Tibial nerve (tissue), 4 donors: ENCODE measurements around the gene MSRB1. TPM values are rescaled to one million over a fixed set of nuclear protein-coding genes. Genes with fewer than 3 reads are reported as not detected.
"Not testable (repeated sequence)": the region's sequence is repeated elsewhere in the genome, so short reads cannot be mapped to it uniquely, and the experiment has no call there.

ENCODE experiments used
- DNase-seq, 2 donors: peaks; one replicate each; pipeline ENCODE4 v3.0.0-alpha.2; 2019; ENCODE audit warnings: low spot score in 2 of 2
- H3K27ac ChIP-seq, 4 donors: fragments of 200-600 bp; sonication (generic) in 3 of 4; one replicate each; pipeline ENCODE4 v1.5.1; 2017 to 2019; ENCODE audit warnings: mild to moderate bottlenecking in 1 of 4
- H3K27me3 ChIP-seq, 2 donors: fragments of 200-600 bp; sonication (generic) in 1 of 2; one replicate each; pipeline versions ENCODE4 v1.5.1 to v1.6.0; 2017 to 2019
- H3K36me3 ChIP-seq, 3 donors: fragments of 200-600 bp; sonication (generic); one replicate each; pipeline ENCODE4 v1.5.1; 2018 to 2019
- H3K4me1 ChIP-seq, 4 donors: fragments of 200-600 bp; sonication (generic) in 3 of 4; one replicate each; pipeline ENCODE4 v1.5.1; 2017 to 2019
- H3K4me3 ChIP-seq, 4 donors: fragments of 200-600 bp; sonication (generic) in 3 of 4; one replicate each; pipeline ENCODE4 v1.5.1; 2017 to 2019; ENCODE audit warnings: mild to moderate bottlenecking in 1 of 4, moderate library complexity in 1 of 4
- H3K9me3 ChIP-seq, 4 donors: fragments of 200-600 bp; sonication (generic) in 3 of 4; one replicate each; pipeline ENCODE4 v1.5.1; 2017 to 2019
- CTCF ChIP-seq, 5 experiments: fragments of 200-600 bp in 3 of 5; fragments of 450-650 bp in 2 of 5; sonication (generic) in 3 of 5; IDR thresholded peaks; one replicate each; pipeline ENCODE4 v1.5.1; 2016 to 2019; ENCODE audit warnings: antibody characterized with exemption in 5 of 5, mild to moderate bottlenecking in 3 of 5, moderate library complexity in 2 of 5
- EP300 ChIP-seq, 2 donors: sonication (generic); formaldehyde crosslinking; IDR thresholded peaks; one replicate each; pipeline ENCODE4 v1.6.1; 2017; ENCODE audit warnings: antibody characterized with exemption in 2 of 2, mild to moderate bottlenecking in 1 of 2
- POLR2A ChIP-seq, 2 donors: fragments of 450-650 bp; IDR thresholded peaks; one replicate each; pipeline ENCODE4 v1.6.1; 2017; ENCODE audit warnings: antibody characterized with exemption in 2 of 2, mild to moderate bottlenecking in 2 of 2, moderate library complexity in 2 of 2
- WGBS, 2 donors: methylation state at CpG; one replicate each; pipeline ENCODE4 v1.1.5; 2018; 5-methylcytosine and 5-hydroxymethylcytosine counted together
- total RNA-seq, 4 donors: library from RNA; depleted of rRNA; stranded (reverse); fragments of >200 nt; gene quantifications; one replicate each; pipeline ENCODE4 v1.1.0, GENCODE V29; 2016

The MSRB1 gene
- total RNA-seq, 4 donors from 2014 or later, result 22.5 to 46.1 (median 30.3) TPM

- Histone ChIP-seq H3K4me3 (peak within 1 kb of the TSS; percentile 63 to 87 (median 80)), H3K27me3 (no peaks in the 10 kb centered on the region), H3K9me3 (no peaks in the 10 kb centered on the region), H3K4me1 (peaks cover 0 to 43% (median 29%) of the 10 kb centered on the region in 4 donors), H3K36me3 (peaks cover 7 to 26% (median 16%) of the 10 kb centered on the region in 3 donors), H3K27ac (peak within 1 kb of the TSS; percentile 30 to 92 (median 80))
- TF ChIP-seq EP300 (IDR thresholded peaks at IDR 0.05) (peak in 1 of 2 donors; percentile 89), CTCF (IDR thresholded peaks at IDR 0.05) (peak; percentile 64 to 83 (median 74)), POLR2A (IDR thresholded peaks at IDR 0.05) (peak; percentile 50 to 83)
- DNase-seq, result peak; percentile 74 to 79
- 0 to 1% methylated on average over 54 to 59 of the region's 79 CpGs for WGBS, 2 donors
Observed at GRCh38 chr16:1959269-1960039, 16.5 kb upstream of the MSRB1 start, which contains the start of gene NDUFB10. Gene NDUFB10 (plus strand): TSS chr16:1959538. CDS start chr16:1959625, 87 bp downstream.

DNA sequence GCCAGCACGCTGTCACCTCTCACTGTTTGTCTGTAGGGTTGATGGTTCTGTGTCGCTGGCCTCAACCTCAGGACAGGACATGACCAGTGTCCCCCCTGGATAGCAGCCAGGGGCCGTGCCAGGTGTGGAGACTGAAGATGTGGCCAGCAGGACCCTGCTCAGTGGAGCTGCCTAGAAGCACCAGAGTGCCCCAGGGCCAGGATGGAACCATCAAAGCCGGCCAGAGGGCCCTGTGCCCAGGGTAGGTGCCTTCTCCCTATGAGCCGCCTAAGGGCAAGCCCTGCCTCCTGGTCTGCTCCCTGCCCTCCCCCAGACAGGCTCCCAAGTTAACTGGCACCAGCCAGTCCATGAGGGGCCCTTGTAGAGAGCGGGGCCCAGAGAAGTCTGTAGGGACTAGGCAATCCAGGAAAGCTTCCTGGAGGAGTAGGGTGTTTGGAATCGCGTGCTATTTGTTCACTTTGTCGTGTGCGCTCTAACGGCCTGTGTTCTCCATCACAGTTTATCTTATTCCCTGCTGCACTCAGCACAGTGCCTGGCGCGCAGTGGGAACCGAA lies 15.8 kb upstream of the MSRB1 start:
- Histone ChIP-seq H3K4me3 (peak overlapping the region; percentile 63 to 87 (median 80)), H3K27ac (peak overlapping the region in 3 of 4 donors; percentile 75 to 92 (median 86)), H3K27me3 (no peaks in the 10 kb centered on the region), H3K4me1 (peaks cover 0 to 42% (median 26%) of the 10 kb centered on the region in 4 donors), H3K9me3 (no peaks in the 10 kb centered on the region), H3K36me3 (peaks cover 7 to 26% (median 16%) of the 10 kb centered on the region in 3 donors)
- DNase-seq, result no peak
- 36 to 38% methylated on average over 14 of the region's 14 CpGs for WGBS, 2 donors
- TF ChIP-seq EP300 (IDR thresholded peaks at IDR 0.05) (no peak), CTCF (IDR thresholded peaks at IDR 0.05) (no peak)

DNA sequence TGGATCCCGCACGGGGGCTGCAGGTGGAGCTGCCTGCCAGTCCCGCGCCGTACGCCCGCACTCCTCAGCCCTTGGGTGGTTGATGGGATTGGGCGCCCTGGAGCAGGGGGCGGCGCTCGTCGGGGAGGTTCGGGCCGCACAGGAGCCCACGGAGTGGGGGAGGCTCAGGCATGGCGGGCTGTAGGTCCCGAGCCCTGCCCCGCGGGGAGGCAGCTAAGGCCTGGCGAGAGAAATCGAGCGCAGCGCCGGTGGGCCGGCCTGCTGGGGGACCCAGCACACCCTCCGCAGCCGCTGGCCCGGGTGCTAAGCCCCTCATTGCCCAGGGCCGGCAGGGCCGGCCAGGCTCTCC lies 15.1 kb upstream of the MSRB1 start:
- H3K4me3 ChIP-seq, H3K27ac ChIP-seq, H3K27me3 ChIP-seq, H3K9me3 ChIP-seq, DNase-seq: not testable (repeated sequence)
- Histone ChIP-seq H3K36me3 (peaks cover 7 to 24% (median 16%) of the 10 kb centered on the region in 3 donors), H3K4me1 (peaks cover 0 to 37% (median 20%) of the 10 kb centered on the region in 4 donors)
- WGBS, 2 donors, result 76 to 80% methylated on average over 17 to 29 of the region's 30 CpGs

GRCh38 chr16:1957434-1958142 lies 14.6 kb upstream of the MSRB1 start:
- WGBS, 2 donors, result 85 to 87% methylated on average over 15 to 18 of the region's 22 CpGs
- H3K27me3 ChIP-seq, DNase-seq, H3K27ac ChIP-seq, H3K4me3 ChIP-seq, H3K9me3 ChIP-seq: not testable (repeated sequence)
- H3K36me3 ChIP-seq, result peaks cover 7 to 19% (median 11%) of the 10 kb centered on the region in 3 donors
- H3K4me1 ChIP-seq, result peaks cover 0 to 31% (median 17%) of the 10 kb centered on the region in 4 donors

GRCh38 chr16:1953734-1954133 lies 10.7 kb upstream of the MSRB1 start:
- H3K9me3 ChIP-seq, result no peaks in the 10 kb centered on the region
- H3K36me3 ChIP-seq, result no peaks in the 10 kb centered on the region
- peaks cover 0 to 1% (median under 1%) of the 10 kb centered on the region in 4 donors for H3K4me1 ChIP-seq
- TF ChIP-seq EP300 (IDR thresholded peaks at IDR 0.05) (no peak), POLR2A (IDR thresholded peaks at IDR 0.05) (no peak), CTCF (IDR thresholded peaks at IDR 0.05) (no peak)
- no peak overlapping the region for H3K27ac ChIP-seq
- DNase-seq, result no peak
- WGBS, 2 donors, result 88 to 93% methylated on average over 17 to 22 of the region's 22 CpGs
- no peak overlapping the region for H3K4me3 ChIP-seq
- H3K27me3 ChIP-seq, result no peaks in the 10 kb centered on the region

- H3K4me3 ChIP-seq, result no peak overlapping the region
- no peak for TF ChIP-seq EP300 (IDR thresholded peaks at IDR 0.05)
- TF ChIP-seq POLR2A (IDR thresholded peaks at IDR 0.05), result no peak
- no peak for TF ChIP-seq CTCF (IDR thresholded peaks at IDR 0.05)
- H3K36me3 ChIP-seq, result no peaks in the 10 kb centered on the region
- H3K4me1 ChIP-seq, result no peaks in the 10 kb centered on the region
- 77 to 83% methylated on average over 12 to 19 of the region's 19 CpGs for WGBS, 2 donors
- H3K9me3 ChIP-seq, result no peaks in the 10 kb centered on the region
- no peak overlapping the region for H3K27ac ChIP-seq
- H3K27me3 ChIP-seq, result no peaks in the 10 kb centered on the region
- DNase-seq, result no peak
Observed at GRCh38 chr16:1950559-1950958, 7.6 kb upstream of the MSRB1 start.
